Stimulated activated naive CD8-positive, alpha-beta T cell treated with anti-CD3 and anti-CD28 coated beads, Interleukin-15, Interleukin-2, amounts not matched to agents 100 ng/mL and 50 ng/mL, for 24 hours (primary cell): ENCODE data around the gene KDM3B.
A peak's percentile ranks its signal among the peaks of the same experiment; 100 is the strongest.

Experiments
- H3K27ac Mint-ChIP-seq: one replicate; pipeline ENCODE4 v1.8.0; 2021; ENCODE audit warnings: mild to moderate bottlenecking, mixed read lengths
- H3K27me3 Mint-ChIP-seq: one replicate; pipeline ENCODE4 v1.8.0; 2021; ENCODE audit warnings: mixed read lengths
- H3K36me3 Mint-ChIP-seq: one replicate; pipeline ENCODE4 v1.8.0; 2021; ENCODE audit warnings: low read depth, mixed read lengths
- H3K4me1 Mint-ChIP-seq: one replicate; pipeline ENCODE4 v1.8.0; 2021; ENCODE audit warnings: low read depth, mixed read lengths
- H3K4me3 Mint-ChIP-seq: one replicate; pipeline ENCODE4 v1.8.0; 2021; ENCODE audit warnings: mild to moderate bottlenecking, mixed read lengths
- H3K9me3 Mint-ChIP-seq: one replicate; pipeline ENCODE4 v1.8.0; 2021; ENCODE audit warnings: mixed read lengths

The KDM3B gene

DNA sequence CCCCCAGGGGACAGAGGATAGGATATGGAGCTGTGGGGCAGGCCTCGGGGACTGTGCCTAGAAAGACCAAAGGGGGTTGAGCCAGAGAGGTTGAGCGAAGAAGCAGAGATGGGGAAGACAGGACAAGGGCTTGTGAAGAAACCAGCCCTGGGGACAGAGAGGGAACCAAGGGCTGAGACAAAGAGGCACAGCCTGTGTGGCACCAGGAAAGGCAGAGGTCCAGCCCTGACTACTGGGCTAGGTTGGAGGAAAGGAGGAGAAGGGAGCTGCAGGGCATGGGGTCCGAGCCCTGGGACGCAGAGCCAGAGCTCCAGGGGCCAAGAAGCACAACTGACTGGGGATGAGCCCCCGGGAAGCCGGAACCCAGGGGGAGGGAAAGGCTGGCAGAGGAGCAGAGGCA is 95.6 kb downstream of the KDM3B start:
- Mint-ChIP-seq H3K9me3 (no peaks in the 10 kb centered on the region), H3K4me1 (peaks cover 6% of the 10 kb centered on the region), H3K27ac (no peak overlapping the region), H3K36me3 (no peaks in the 10 kb centered on the region), H3K27me3 (no peaks in the 10 kb centered on the region), H3K4me3 (no peak overlapping the region)

DNA sequence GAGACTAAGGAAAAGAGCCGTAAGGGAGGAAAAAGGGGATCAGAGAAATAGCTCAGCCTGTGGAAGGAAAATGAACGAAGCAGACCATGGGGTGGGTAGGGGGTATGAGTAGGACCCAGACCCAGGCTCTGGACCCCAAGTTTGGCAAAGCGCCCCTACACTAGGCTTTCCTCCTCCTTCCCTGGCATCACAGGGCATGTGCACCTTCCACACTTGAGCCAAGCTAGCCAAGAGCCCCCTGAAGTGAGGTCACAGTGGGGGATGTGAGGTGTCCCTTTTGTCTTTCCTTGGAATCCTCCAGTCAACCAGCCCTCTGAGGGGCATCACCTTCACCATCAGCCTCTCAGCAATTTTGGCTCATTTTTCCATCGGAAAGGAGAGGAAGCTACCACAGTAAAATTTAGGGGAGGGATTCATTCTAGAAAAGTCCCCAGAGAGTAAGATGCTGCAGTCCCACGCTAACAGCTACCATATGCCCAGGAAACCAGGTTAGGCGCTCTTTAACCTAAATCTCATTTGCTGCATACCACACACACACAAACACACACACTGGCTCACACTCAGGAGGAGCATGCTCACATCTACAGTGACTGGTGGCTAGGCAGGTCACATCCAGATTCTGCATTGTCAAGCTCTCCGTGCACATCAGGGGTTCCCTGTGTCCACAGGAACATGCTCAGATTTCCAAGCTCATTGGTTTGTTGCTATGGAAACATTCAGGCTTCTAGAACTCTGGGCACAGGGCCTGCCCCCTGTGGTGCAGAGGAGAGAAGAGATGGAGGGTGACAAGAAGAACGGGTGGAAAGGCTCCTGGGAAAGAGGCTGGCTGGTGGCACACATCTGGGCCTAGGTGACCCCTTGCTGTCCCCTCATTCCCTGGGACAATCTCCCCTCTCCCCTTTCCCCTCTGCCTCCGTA is 96.3 kb downstream of the KDM3B start:
- Mint-ChIP-seq H3K36me3 (no peaks in the 10 kb centered on the region), H3K27ac (no peak overlapping the region), H3K4me3 (no peak overlapping the region), H3K9me3 (no peaks in the 10 kb centered on the region), H3K27me3 (no peaks in the 10 kb centered on the region), H3K4me1 (peaks cover 6% of the 10 kb centered on the region)

DNA sequence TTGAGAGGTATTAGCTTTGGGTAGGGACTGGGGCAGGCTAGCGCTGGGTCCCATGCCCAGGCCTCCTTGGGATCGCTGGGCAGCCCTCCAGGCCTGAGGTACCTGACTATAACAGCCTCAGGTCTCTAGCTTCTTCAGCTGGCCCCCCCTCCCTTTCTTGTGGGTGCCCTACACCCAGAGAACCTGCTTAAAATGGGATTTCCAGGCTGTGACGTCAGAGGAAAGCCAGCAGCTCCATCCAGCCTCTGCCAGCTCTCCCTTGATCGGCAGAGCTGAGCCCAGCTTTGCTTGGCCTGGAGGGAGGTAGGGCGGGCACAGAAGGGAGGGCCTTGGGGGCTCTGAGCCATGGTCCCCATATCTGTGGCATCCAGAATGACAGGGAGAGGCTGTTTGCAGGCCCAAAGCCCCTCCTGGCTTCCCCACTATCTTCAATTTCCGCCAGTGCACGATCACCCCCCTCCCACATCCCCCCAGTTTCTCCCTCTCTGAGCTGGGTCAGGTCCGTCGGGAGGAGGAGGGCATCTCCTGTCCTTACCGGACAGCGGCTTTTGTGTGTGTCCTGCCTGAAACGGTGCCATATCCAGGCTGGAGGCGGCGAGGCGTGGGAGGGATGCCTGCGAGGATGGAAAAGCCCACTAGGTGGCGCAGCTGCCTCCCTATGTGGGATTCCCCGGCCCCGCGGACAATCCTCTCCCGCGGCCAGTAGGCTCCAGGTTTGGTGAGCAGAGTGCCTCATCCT is 97.2 kb downstream of the KDM3B start:
- H3K27me3 Mint-ChIP-seq = no peaks in the 10 kb centered on the region
- H3K4me1 Mint-ChIP-seq = peaks cover 6% of the 10 kb centered on the region
- peak overlapping the region; percentile 55 for H3K27ac Mint-ChIP-seq
- H3K9me3 Mint-ChIP-seq = no peaks in the 10 kb centered on the region
- H3K36me3 Mint-ChIP-seq = no peaks in the 10 kb centered on the region
- peak overlapping the region; percentile 37 for H3K4me3 Mint-ChIP-seq

DNA sequence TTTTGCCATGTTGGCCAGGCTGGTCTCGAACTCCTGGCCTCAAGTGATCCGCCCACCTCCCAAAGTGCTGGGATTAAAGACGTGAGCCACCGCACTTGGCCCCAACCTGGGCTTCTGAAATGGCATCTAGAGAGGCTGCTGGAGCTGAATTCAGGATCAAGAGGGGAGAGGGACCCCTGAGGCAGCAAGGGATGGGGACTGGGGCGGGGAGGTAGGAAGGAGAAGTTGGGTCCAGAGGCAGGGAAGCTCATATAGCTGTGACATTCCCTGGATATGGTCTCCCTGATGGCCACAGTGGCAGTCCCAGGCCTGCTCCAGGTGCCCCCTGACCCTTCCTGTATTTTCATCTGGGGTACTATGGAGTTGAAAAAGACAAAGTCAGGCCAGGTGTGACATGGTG is 98.5 kb downstream of the KDM3B start:
- no peak overlapping the region for H3K4me3 Mint-ChIP-seq
- H3K27ac Mint-ChIP-seq = no peak overlapping the region
- H3K9me3 Mint-ChIP-seq = no peaks in the 10 kb centered on the region
- H3K36me3 Mint-ChIP-seq = no peaks in the 10 kb centered on the region
- H3K27me3 Mint-ChIP-seq = no peaks in the 10 kb centered on the region
- H3K4me1 Mint-ChIP-seq = peaks cover 6% of the 10 kb centered on the region

GRCh38 chr5:138452720-138453119 is 100.2 kb downstream of the KDM3B start:
- no peaks in the 10 kb centered on the region for H3K27me3 Mint-ChIP-seq
- peaks cover 13% of the 10 kb centered on the region for H3K4me1 Mint-ChIP-seq

GRCh38 chr5:138453590-138453989 is 101.1 kb downstream of the KDM3B start:
- Mint-ChIP-seq H3K27me3 (no peaks in the 10 kb centered on the region), H3K27ac (no peak overlapping the region), H3K9me3 (no peaks in the 10 kb centered on the region), H3K36me3 (no peaks in the 10 kb centered on the region), H3K4me3 (no peak overlapping the region), H3K4me1 (peaks cover 21% of the 10 kb centered on the region)

More at GRCh38 chr5:138452720-138453119, 100.2 kb downstream of the KDM3B start:
- no peak overlapping the region for H3K4me3 Mint-ChIP-seq
- H3K36me3 Mint-ChIP-seq = no peaks in the 10 kb centered on the region
- no peak overlapping the region for H3K27ac Mint-ChIP-seq
- no peaks in the 10 kb centered on the region for H3K9me3 Mint-ChIP-seq

DNA sequence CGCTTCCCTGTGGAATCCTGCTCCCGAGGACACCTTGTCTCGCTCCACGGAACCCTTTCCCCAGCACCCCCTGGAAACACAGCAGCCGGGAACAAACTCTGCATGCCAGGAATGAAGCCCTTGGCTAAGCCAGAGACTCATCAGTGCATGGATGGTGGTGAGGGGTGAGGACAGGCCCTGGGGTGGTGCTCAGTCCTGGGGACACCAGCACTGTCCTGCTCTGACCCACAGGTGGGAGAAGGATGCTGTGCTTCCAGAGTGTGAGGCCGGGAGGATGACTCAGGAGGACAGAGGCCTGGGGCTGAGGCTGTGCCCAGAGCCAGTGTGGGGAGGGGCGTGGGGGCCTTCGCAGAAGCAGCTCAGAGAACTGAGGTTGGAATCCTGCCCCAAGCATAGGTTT is 101.6 kb downstream of the KDM3B start:
- H3K27me3 Mint-ChIP-seq = no peaks in the 10 kb centered on the region
- H3K4me3 Mint-ChIP-seq = no peak overlapping the region
- no peaks in the 10 kb centered on the region for H3K36me3 Mint-ChIP-seq
- H3K9me3 Mint-ChIP-seq = no peaks in the 10 kb centered on the region
- peaks cover 27% of the 10 kb centered on the region for H3K4me1 Mint-ChIP-seq
- no peak overlapping the region for H3K27ac Mint-ChIP-seq

GRCh38 chr5:138455232-138455930 is 102.9 kb downstream of the KDM3B start:
- H3K27me3 Mint-ChIP-seq = no peaks in the 10 kb centered on the region
- H3K4me1 Mint-ChIP-seq = peaks cover 33% of the 10 kb centered on the region
- no peak overlapping the region for H3K4me3 Mint-ChIP-seq
- H3K27ac Mint-ChIP-seq = no peak overlapping the region
- H3K36me3 Mint-ChIP-seq = no peaks in the 10 kb centered on the region
- no peaks in the 10 kb centered on the region for H3K9me3 Mint-ChIP-seq

- Mint-ChIP-seq H3K4me1 (peaks cover 50% of the 10 kb centered on the region), H3K9me3 (no peaks in the 10 kb centered on the region), H3K27ac (peak overlapping the region; percentile 100), H3K4me3 (peak overlapping the region; percentile 80), H3K27me3 (no peaks in the 10 kb centered on the region), H3K36me3 (no peaks in the 10 kb centered on the region)
These were observed 105.2 kb downstream of the KDM3B start for GRCh38 chr5:138457531-138458275.

DNA sequence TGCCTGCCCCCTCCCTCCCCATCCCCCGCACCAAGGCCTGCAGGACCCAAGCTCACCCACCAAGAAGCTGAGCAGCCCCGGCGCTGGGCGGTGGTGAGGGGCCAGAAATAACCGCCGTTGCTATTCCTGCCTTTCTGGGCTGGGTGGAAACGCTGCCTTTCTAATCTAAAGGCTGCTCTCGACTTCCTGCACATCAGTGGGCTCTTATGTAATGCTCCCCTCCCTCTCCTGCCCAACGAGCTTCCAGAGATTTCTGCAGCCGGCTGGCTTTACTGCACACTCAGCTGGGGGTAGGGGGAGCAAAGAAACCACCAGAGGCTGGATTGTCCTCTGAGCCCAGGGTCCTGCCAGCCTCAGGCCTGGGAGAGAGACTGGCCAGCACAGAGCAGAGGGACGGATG is 105.9 kb downstream of the KDM3B start:
- H3K27ac Mint-ChIP-seq = peak overlapping the region; percentile 100
- peak overlapping the region; percentile 82 for H3K4me3 Mint-ChIP-seq
- H3K9me3 Mint-ChIP-seq = no peaks in the 10 kb centered on the region
- no peaks in the 10 kb centered on the region for H3K27me3 Mint-ChIP-seq
- H3K36me3 Mint-ChIP-seq = no peaks in the 10 kb centered on the region
- H3K4me1 Mint-ChIP-seq = peaks cover 52% of the 10 kb centered on the region

GRCh38 chr5:138458856-138459255 is 106.4 kb downstream of the KDM3B start:
- Mint-ChIP-seq H3K27me3 (no peaks in the 10 kb centered on the region), H3K4me1 (peaks cover 57% of the 10 kb centered on the region), H3K27ac (peak overlapping the region; percentile 100), H3K4me3 (peak overlapping the region; percentile 82), H3K36me3 (no peaks in the 10 kb centered on the region), H3K9me3 (no peaks in the 10 kb centered on the region)

DNA sequence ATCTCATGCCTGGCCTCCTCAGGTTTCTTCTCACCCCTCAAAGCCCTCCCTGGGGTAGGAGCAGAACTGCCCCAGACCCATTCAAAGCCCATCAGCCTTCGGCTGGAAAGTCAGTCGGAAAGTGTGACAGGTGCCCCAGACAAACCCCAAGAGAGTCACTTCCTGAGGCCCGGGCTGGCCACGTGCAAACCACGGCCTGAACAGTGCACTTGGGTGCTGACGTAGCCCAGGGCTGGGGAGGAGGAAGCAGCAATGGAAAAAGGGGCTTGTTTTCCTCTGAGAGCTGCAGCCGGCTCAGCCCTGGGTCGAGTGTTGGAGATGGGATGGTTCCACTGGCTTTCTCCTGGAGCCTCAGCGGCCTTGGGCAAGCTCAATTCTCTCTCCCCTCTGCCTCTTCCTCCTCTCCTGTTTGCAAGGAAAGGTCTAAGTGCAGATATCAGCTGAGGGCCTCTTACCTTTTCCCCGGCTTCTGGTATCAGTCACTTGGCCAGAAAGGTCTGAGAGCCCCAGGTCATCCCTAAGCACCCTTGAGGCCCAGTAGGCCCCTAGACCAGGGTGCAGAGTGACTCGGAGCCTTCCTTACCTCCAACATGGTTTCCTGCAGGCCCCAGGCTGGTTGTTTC is 106.9 kb downstream of the KDM3B start:
- no peaks in the 10 kb centered on the region for H3K36me3 Mint-ChIP-seq
- H3K9me3 Mint-ChIP-seq = no peaks in the 10 kb centered on the region
- peak overlapping the region; percentile 82 for H3K4me3 Mint-ChIP-seq
- peaks cover 57% of the 10 kb centered on the region for H3K4me1 Mint-ChIP-seq
- peak overlapping the region; percentile 100 for H3K27ac Mint-ChIP-seq
- no peaks in the 10 kb centered on the region for H3K27me3 Mint-ChIP-seq

- H3K4me1 Mint-ChIP-seq = peaks cover 57% of the 10 kb centered on the region
- no peaks in the 10 kb centered on the region for H3K27me3 Mint-ChIP-seq
- peak overlapping the region; percentile 82 for H3K4me3 Mint-ChIP-seq
- H3K36me3 Mint-ChIP-seq = no peaks in the 10 kb centered on the region
- H3K27ac Mint-ChIP-seq = peak overlapping the region; percentile 100
- H3K9me3 Mint-ChIP-seq = no peaks in the 10 kb centered on the region
These were observed 107.7 kb downstream of the KDM3B start for GRCh38 chr5:138460032-138460693.
